ENCODE measurements around the gene CDK4. TPM values are rescaled to one million over a fixed set of nuclear protein-coding genes. Genes with fewer than 3 reads are reported as not detected.

Gene CDK4
- total and polyA plus RNA-seq, 4 experiments from 2014 or later = 44.4 to 99.7 (median 66.7) TPM

GRCh38 chr12:57749061-57749460, 3.0 kb downstream of the CDK4 start:
- peaks cover 49% of the 10 kb centered on the region for H3K4me1 ChIP-seq (ENCODE audit: insufficient read depth, low read length)

GRCh38 chr12:57746025-57746424, 6.1 kb downstream of the CDK4 start:
- ChIA-PET POLR2A (ENCODE audit: partially characterized antibody) (interaction anchor here (1.3 to 2.3 kb wide), 7 partner anchors 8 to 156 kb away, joined by 3 to 17 read pairs (median 13); partner anchors contain the start of genes EEF1AKMT3 and METTL1), CTCF (ENCODE audit: partially characterized antibody) (interaction anchor here (1.4 to 6.3 kb wide), 3 partner anchors 10 to 111 kb away, joined by 3 to 51 read pairs (median 12); partner anchors contain the start of gene MARCHF9)
- Mint-ChIP-seq H3K27ac (peak overlapping the region; percentile 88 to 99 (median 97)), H3K4me1 (peaks cover 26 to 53% (median 41%) of the 10 kb centered on the region in 4 donors), H3K27me3 (no peaks in the 10 kb centered on the region), H3K4me3 (peak overlapping the region; percentile 86 to 97 (median 92)), H3K9me3 (peaks cover 0 to 2% (median 0%) of the 10 kb centered on the region in 8 donors), H3K36me3 (peaks cover 19 to 44% of the 10 kb centered on the region in 2 donors)
- Histone ChIP-seq H3K4me3 (ENCODE audit: low read length in 2 of 2) (peak overlapping the region in 1 of 2 donors; percentile 72), H3K27ac (ENCODE audit: low read depth, low read length) (peak overlapping the region; percentile 93), H3K4me1 (ENCODE audit: insufficient read depth, low read length) (peaks cover 43% of the 10 kb centered on the region), H3K9me3 (ENCODE audit: control insufficient read depth in 1 of 2, low read length in 2 of 2) (no peaks in the 10 kb centered on the region), H3K27me3 (ENCODE audit: insufficient read depth, low read length) (no peaks in the 10 kb centered on the region), H3K36me3 (ENCODE audit: insufficient read depth, low read length) (peaks cover 25% of the 10 kb centered on the region)
- intact Hi-C loops (cut with micrococcal nuclease) = no loop called here
- DNase-seq = no peak

More at GRCh38 chr12:57749061-57749460, 3.0 kb downstream of the CDK4 start:
- no peaks in the 10 kb centered on the region for H3K27me3 Mint-ChIP-seq
- H3K36me3 Mint-ChIP-seq = peaks cover 19 to 46% of the 10 kb centered on the region in 2 donors
- H3K4me3 Mint-ChIP-seq = peak overlapping the region in 1 of 8 donors; percentile 24
- Histone ChIP-seq H3K9me3 (ENCODE audit: control insufficient read depth in 1 of 2, low read length in 2 of 2) (no peaks in the 10 kb centered on the region), H3K4me3 (ENCODE audit: low read length in 2 of 2) (no peak overlapping the region), H3K27me3 (ENCODE audit: insufficient read depth, low read length) (no peaks in the 10 kb centered on the region), H3K27ac (ENCODE audit: low read depth, low read length) (no peak overlapping the region), H3K36me3 (ENCODE audit: insufficient read depth, low read length) (peaks cover 25% of the 10 kb centered on the region)
- ChIA-PET POLR2A (ENCODE audit: partially characterized antibody) (interaction anchor here (2.1 kb wide), 1 partner anchor 8 kb away, joined by 9 read pairs; no protein-coding TSS in a partner anchor), CTCF (ENCODE audit: partially characterized antibody) (interaction anchor here (1.4 kb wide), 1 partner anchor 11 kb away, joined by 5 read pairs; no protein-coding TSS in a partner anchor)
- intact Hi-C loops (cut with micrococcal nuclease) = no loop called here
- no peak for DNase-seq
- H3K27ac Mint-ChIP-seq = no peak overlapping the region
- peaks cover 46 to 63% (median 56%) of the 10 kb centered on the region in 4 donors for H3K4me1 Mint-ChIP-seq
- peaks cover 0 to 2% (median 0%) of the 10 kb centered on the region in 8 donors for H3K9me3 Mint-ChIP-seq

- peaks cover 0 to 2% (median 0%) of the 10 kb centered on the region in 8 donors for H3K9me3 Mint-ChIP-seq
- H3K4me3 Mint-ChIP-seq = peak overlapping the region; percentile 86 to 97 (median 92)
- ChIA-PET POLR2A (ENCODE audit: partially characterized antibody) (interaction anchor here (0.9 to 2.3 kb wide), 16 partner anchors 8 to 265 kb away, joined by 3 to 17 read pairs (median 5); partner anchors contain the start of genes ARHGAP9, EEF1AKMT3 and METTL1), CTCF (ENCODE audit: partially characterized antibody) (interaction anchor here (1.1 to 6.3 kb wide), 8 partner anchors 9 to 160 kb away, joined by 3 to 51 read pairs (median 4); partner anchors contain the start of genes MARCHF9 and OS9)
- Histone ChIP-seq H3K4me1 (ENCODE audit: insufficient read depth, low read length) (peaks cover 43% of the 10 kb centered on the region), H3K9me3 (ENCODE audit: control insufficient read depth in 1 of 2, low read length in 2 of 2) (no peaks in the 10 kb centered on the region), H3K27me3 (ENCODE audit: insufficient read depth, low read length) (no peaks in the 10 kb centered on the region), H3K36me3 (ENCODE audit: insufficient read depth, low read length) (peaks cover 25% of the 10 kb centered on the region), H3K27ac (ENCODE audit: low read depth, low read length) (peak overlapping the region; percentile 93), H3K4me3 (ENCODE audit: low read length in 2 of 2) (peak overlapping the region; percentile 72 to 83)
- peaks cover 18 to 47% of the 10 kb centered on the region in 2 donors for H3K36me3 Mint-ChIP-seq
- peaks cover 30 to 54% (median 40%) of the 10 kb centered on the region in 4 donors for H3K4me1 Mint-ChIP-seq
- no peaks in the 10 kb centered on the region for H3K27me3 Mint-ChIP-seq
- intact Hi-C loops (cut with micrococcal nuclease) = no loop called here
- no peak for DNase-seq
- peak overlapping the region; percentile 88 to 99 (median 97) for H3K27ac Mint-ChIP-seq
Measured at GRCh38 chr12:57745485-57745881, 6.6 kb downstream of the CDK4 start.

GRCh38 chr12:57744777-57745484, 7.2 kb downstream of the CDK4 start, which contains the start of gene TSPAN31:
TSS of gene TSPAN31 (plus strand) at chr12:57745039. CDS start at chr12:57745155, 116 bp downstream.
- CTCF ChIA-PET (ENCODE audit: partially characterized antibody) = interaction anchor here (1.1 to 6.3 kb wide), 10 partner anchors 9 to 161 kb away, joined by 3 to 51 read pairs (median 4); partner anchors contain the start of genes MARCHF9 and OS9
- no peaks in the 10 kb centered on the region for H3K9me3 ChIP-seq (ENCODE audit: control insufficient read depth in 1 of 2, low read length in 2 of 2)
- intact Hi-C loops (cut with micrococcal nuclease) = loop anchor here (1.0 to 5.0 kb wide), 3 partner anchors 7 to 283 kb away; partner anchors contain the start of genes ARHGAP9 and CDK4
- H3K27ac Mint-ChIP-seq = peak within 1 kb of the TSS; percentile 88 to 99 (median 97)
- no peaks in the 10 kb centered on the region for H3K27me3 ChIP-seq (ENCODE audit: insufficient read depth, low read length)
- H3K4me3 Mint-ChIP-seq = peak within 1 kb of the TSS; percentile 86 to 97 (median 92)
- DNase-seq = peak; percentile 91 to 98 (median 95)
- H3K27me3 Mint-ChIP-seq = no peaks in the 10 kb centered on the region
- peaks cover 14 to 43% of the 10 kb centered on the region in 2 donors for H3K36me3 Mint-ChIP-seq
- peak within 1 kb of the TSS; percentile 93 for H3K27ac ChIP-seq (ENCODE audit: low read depth, low read length)
- peaks cover 30 to 58% (median 43%) of the 10 kb centered on the region in 4 donors for H3K4me1 Mint-ChIP-seq
- POLR2A ChIA-PET (ENCODE audit: partially characterized antibody) = interaction anchor here (0.8 to 2.3 kb wide), 23 partner anchors 9 to 268 kb away, joined by 3 to 17 read pairs (median 5); partner anchors contain the start of genes ARHGAP9, CYP27B1, EEF1AKMT3 and MBD6
- peaks cover 49% of the 10 kb centered on the region for H3K4me1 ChIP-seq (ENCODE audit: insufficient read depth, low read length)
- peak within 1 kb of the TSS; percentile 72 to 83 for H3K4me3 ChIP-seq (ENCODE audit: low read length in 2 of 2)
- peaks cover 25% of the 10 kb centered on the region for H3K36me3 ChIP-seq (ENCODE audit: insufficient read depth, low read length)
- peaks cover 0 to 2% (median 0%) of the 10 kb centered on the region in 8 donors for H3K9me3 Mint-ChIP-seq

- peak overlapping the region; percentile 72 to 83 for H3K4me3 ChIP-seq (ENCODE audit: low read length in 2 of 2)
- Mint-ChIP-seq H3K27ac (peak overlapping the region; percentile 88 to 99 (median 97)), H3K36me3 (peaks cover 16 to 46% of the 10 kb centered on the region in 2 donors), H3K4me1 (peaks cover 32 to 64% (median 48%) of the 10 kb centered on the region in 4 donors), H3K27me3 (no peaks in the 10 kb centered on the region), H3K9me3 (peaks cover 0 to 2% (median 0%) of the 10 kb centered on the region in 8 donors), H3K4me3 (peak overlapping the region; percentile 86 to 97 (median 92))
- H3K4me1 ChIP-seq (ENCODE audit: insufficient read depth, low read length) = peaks cover 55% of the 10 kb centered on the region
- no peaks in the 10 kb centered on the region for H3K27me3 ChIP-seq (ENCODE audit: insufficient read depth, low read length)
- no peaks in the 10 kb centered on the region for H3K9me3 ChIP-seq (ENCODE audit: control insufficient read depth in 1 of 2, low read length in 2 of 2)
- H3K27ac ChIP-seq (ENCODE audit: low read depth, low read length) = peak overlapping the region; percentile 93
- CTCF ChIA-PET (ENCODE audit: partially characterized antibody) = interaction anchor here (1.1 to 6.3 kb wide), 11 partner anchors 10 to 161 kb away, joined by 3 to 51 read pairs (median 4); partner anchors contain the start of genes MARCHF9 and OS9
- POLR2A ChIA-PET (ENCODE audit: partially characterized antibody) = interaction anchor here (0.8 to 2.3 kb wide), 23 partner anchors 8 to 267 kb away, joined by 3 to 17 read pairs (median 5); partner anchors contain the start of genes ARHGAP9, CDK4, CYP27B1 and EEF1AKMT3
- peak in 2 of 5 donors; percentile 76 to 82 for DNase-seq
- intact Hi-C loops (cut with micrococcal nuclease) = loop anchor here (1.0 to 5.0 kb wide), 3 partner anchors 8 to 282 kb away; partner anchors contain the start of genes ARHGAP9 and CDK4
- peaks cover 22% of the 10 kb centered on the region for H3K36me3 ChIP-seq (ENCODE audit: insufficient read depth, low read length)
Measured at GRCh38 chr12:57744194-57744776, 7.8 kb downstream of the CDK4 start.

GRCh38 chr12:57743769-57744168, 8.3 kb downstream of the CDK4 start:
- no peaks in the 10 kb centered on the region for H3K27me3 Mint-ChIP-seq
- H3K9me3 Mint-ChIP-seq = peaks cover 0 to 2% (median 0%) of the 10 kb centered on the region in 8 donors
- Histone ChIP-seq H3K27ac (ENCODE audit: low read depth, low read length) (peak overlapping the region; percentile 93), H3K4me1 (ENCODE audit: insufficient read depth, low read length) (peaks cover 61% of the 10 kb centered on the region), H3K9me3 (ENCODE audit: control insufficient read depth in 1 of 2, low read length in 2 of 2) (no peaks in the 10 kb centered on the region), H3K36me3 (ENCODE audit: insufficient read depth, low read length) (peaks cover 17% of the 10 kb centered on the region), H3K4me3 (ENCODE audit: low read length in 2 of 2) (no peak overlapping the region), H3K27me3 (ENCODE audit: insufficient read depth, low read length) (no peaks in the 10 kb centered on the region)
- no peak for DNase-seq
- POLR2A ChIA-PET (ENCODE audit: partially characterized antibody) = interaction anchor here (0.7 to 2.3 kb wide), 11 partner anchors 8 to 267 kb away, joined by 3 to 17 read pairs (median 5); partner anchors contain the start of genes CDK4, EEF1AKMT3, MBD6 and METTL1
- peak overlapping the region in 7 of 8 donors; percentile 86 to 97 (median 94) for H3K4me3 Mint-ChIP-seq
- H3K4me1 Mint-ChIP-seq = peaks cover 33 to 69% (median 51%) of the 10 kb centered on the region in 4 donors
- H3K36me3 Mint-ChIP-seq = peaks cover 16 to 44% of the 10 kb centered on the region in 2 donors
- peak overlapping the region; percentile 88 to 99 (median 97) for H3K27ac Mint-ChIP-seq
- intact Hi-C loops (cut with micrococcal nuclease) = loop anchor here (1.0 to 5.0 kb wide), 3 partner anchors 9 to 281 kb away; partner anchors contain the start of genes ARHGAP9 and CDK4
- CTCF ChIA-PET (ENCODE audit: partially characterized antibody) = interaction anchor here (1.1 to 6.3 kb wide), 4 partner anchors 10 to 159 kb away, joined by 3 to 51 read pairs (median 8); partner anchors contain the start of gene MARCHF9

Data from CD4-positive, alpha-beta memory T cell (primary cell).